HG02970 (cell line): ENCODE results near the gene KIFAP3.
"Not testable (repeated sequence)": the region's sequence is repeated elsewhere in the genome, so short reads cannot be mapped to it uniquely, and the experiment has no call there.

Experiments
- ATAC-seq: cut with Tn5 transposase; IDR thresholded peaks from one replicate; pipeline ENCODE4 v1.9.1; 2021; ENCODE audit warnings: mild to moderate bottlenecking, moderate library complexity, moderate number of reproducible peaks; ENCODE audit not compliant: unreplicated experiment, low FRiP score

The KIFAP3 gene

DNA sequence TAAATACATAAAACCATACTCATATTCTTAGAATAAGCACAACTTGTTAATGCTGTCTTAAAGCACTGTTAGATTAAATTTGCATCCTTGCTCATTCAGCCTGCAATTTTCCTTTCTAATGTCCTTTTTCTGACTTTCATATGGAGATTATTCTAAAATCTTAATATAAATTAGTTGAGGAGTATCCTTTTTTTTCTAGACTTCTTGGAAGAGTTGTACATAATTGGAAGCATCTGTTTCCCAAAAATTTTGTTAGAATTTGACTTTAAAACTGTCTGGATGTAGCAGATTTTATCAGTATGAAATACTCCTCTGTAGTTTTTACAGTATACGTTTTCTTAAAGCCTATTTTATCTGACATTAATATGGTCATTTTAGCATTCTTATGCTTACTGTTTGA is 9.7 kb downstream of the KIFAP3 start:
- ATAC-seq: no peak

DNA sequence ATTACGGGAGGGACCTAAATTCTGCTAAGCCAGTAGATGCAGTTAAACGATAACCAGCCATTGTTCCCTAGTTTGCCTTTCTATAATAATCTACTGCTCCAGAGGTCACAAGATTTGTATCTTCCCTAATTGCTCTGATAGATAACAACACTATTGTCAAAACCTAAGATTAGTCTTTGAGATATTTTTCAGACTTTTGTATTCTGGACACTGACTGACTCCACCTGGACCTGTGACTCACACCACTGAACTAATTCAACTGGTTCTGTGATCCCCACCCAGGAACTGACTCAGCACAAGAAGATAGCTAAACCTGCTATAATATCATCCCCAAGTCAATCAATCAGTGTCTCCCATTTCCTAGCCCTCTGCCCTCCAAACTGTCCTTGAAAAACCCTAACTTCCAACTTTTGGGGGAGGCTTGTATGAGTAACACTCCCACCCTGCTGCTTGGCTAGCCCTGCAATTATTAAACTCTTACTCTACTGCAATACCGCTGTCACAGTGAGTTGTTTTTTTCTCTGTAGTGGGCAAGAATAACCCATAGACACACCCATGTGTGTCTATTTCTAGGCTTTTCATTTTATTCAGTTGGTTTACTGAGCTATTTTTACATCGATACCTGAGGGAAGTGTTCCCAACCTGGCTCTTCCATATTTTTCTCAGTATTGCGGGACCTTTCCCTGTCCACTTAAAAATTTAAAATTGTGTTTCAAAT is 11.2 kb downstream of the KIFAP3 start:
- ATAC-seq: no peak

DNA sequence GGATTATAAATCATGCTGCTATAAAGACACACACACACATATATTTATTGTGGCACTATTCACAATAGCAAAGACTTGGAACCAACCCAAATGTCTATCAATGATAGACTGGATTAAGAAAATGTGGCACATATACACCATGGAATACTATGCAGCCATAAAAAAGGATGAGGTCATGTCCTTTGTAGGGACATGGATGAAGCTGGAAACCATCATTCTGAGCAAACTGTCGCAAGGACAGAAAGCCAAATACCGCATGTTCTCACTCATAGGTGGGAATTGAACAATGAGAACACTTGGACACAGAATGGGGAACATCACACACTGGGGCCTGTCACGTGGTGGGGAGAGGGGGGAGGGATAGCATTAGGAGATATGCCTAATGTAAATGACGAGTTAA is 12.8 kb downstream of the KIFAP3 start:
- not testable (repeated sequence) for ATAC-seq

DNA sequence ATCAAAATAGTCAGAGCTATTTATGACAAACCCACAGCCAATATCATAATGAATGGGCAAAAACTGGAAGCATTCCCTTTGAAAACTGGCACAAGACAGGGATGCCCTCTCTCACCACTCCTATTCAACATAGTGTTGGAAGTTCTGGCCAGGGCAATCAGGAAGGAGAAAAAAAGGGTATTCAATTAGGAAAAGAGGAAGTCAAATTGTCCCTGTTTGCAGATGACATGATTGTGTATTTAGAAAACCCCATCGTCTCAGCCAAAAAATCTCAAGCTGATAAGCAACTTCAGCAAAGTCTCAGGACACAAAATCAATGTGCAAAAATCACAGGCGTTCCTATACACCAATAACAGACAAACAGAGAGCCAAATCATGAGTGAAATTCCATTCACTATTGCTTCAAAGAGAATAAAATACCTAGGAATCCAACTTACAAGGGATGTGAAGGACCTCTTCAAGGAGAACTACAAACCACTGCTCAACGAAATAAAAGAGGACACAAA is 14.4 kb downstream of the KIFAP3 start:
- ATAC-seq: not testable (repeated sequence)

DNA sequence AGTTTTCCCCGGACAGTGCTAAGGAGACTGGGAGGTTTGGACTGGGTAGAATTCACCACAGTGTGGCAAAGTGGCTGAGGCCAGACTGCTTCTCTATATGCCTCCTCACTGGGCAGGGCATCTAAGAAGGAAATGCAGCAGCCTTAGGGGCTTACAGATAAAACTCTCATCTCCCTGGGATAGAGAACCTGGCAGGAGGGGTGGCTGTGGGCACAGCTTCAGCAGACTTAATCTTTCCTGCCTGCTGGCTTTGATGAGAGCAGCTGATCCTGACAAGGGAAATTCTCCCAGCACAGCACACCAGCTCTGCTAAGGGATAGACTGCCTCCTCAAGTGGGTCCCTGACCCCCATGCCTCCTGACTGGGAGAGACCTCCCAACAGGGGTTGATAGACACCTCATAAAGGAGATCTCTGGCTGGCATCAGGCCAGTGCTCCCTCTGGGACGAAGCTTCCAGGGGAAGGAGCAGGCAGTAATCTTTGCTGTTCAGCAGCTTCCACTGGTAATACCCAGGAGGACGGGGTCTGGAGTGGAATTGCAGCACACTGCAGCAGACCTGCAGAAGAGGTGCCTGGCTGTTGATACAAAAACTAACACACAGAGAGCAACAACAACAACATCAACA is 25.2 kb downstream of the KIFAP3 start:
- ATAC-seq: no peak

DNA sequence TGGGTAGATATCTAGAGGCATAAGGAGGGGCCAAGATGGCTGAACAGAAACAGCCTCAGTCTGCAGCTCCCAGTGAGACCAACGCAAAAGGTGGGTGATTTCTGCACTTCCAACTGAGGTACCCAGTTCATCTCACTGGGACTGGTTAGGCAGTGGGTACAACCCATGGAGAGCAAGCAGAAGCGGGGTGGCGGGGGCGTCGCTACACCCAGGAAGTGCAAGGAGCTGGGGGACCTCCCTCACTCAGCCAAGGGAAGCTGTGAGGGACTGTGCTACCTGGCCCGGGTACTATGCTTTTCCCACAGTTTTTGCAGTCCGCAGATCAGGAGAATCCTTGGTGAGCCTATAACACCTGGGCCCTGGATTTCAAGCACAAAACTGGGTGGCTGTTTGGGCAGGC is 26.0 kb downstream of the KIFAP3 start:
- no peak for ATAC-seq

DNA sequence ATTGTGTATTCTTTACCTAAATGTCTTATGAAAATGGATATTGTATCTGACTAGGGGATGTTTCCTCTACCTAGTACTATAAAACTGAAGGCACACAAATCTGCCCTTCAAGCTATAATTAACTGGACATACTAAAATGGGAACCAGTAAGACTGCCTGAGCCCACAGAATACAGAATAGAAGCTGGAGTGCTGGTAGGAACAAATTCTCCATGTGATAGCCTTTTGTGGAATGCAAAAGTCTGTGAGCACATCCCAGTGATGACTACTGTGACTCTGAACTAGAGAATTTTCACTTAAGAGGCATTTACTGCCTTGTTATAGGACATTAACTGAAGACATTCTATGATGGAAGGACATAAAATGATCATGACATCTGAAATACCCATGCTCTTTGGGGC is 30.3 kb downstream of the KIFAP3 start:
- ATAC-seq: no peak

DNA sequence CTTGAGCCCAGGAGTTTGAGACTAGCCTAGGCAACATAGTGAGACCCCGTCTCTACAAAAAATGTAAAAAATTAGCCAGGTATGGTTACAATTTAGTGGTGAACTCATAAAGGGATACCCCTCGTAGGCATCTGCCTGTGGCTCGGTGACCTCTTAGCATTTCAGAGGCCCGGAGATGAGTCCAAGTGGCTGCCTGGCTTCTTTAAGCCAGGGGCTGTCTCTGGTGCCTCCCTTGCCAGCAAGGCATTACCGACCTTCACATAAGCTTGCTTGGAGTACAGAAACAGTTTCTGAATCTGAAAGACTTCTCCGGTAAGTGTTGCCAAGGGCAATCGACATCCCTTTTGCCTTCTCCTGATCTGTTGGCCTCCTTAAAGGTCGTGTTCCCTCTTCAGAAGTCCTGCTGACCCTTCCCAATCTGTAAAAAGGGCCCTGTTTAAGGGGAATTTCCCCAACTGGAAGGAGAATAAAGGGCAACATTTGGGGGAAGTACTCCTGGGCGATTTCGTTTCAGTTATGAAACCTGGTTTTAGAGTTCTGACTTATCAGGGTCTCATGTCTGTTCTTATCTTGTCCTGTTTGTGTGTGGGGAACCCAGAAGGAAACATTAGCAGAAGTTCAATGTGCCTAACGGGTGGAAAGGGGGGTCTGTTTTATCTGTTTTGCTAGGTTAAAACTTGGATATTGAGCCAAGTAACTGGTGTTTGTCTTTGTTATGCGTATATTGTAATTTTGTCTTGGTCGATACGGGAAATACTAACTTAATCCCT is 32.9 kb downstream of the KIFAP3 start:
- no peak for ATAC-seq

DNA sequence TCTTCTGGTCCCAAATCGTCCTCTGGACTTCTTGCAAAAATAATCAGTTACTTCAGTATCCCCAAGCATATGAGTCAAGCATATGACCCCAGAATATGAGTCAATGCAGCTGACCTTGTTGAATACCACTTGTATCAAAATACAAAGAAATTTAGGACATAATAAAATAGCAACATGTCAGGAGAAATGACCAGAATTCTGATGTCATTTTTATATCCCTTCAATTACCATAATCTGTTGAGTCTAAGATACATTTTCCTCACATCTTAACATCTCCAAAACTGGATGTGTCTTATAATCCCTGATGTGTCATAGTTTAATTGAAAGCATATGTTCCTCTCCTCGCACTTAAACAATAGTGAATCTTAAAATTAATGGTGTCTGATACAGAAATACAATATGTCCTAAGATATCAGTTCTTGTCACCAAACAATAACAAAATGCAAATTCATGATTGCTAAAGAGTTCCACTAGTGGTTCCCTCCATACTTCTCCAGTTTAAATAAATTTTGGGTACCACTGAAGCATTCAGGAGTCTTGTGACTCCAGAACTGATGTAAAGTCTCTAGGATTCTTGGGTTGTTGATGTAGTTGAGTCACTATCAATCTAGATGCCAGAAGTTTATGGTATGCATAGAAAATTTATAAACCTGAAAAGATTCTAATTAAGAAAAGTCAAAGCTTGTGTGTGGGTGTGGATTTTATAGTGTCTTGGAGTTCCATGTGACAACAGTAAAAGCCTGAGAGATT is 41.8 kb downstream of the KIFAP3 start:
- ATAC-seq: no peak

DNA sequence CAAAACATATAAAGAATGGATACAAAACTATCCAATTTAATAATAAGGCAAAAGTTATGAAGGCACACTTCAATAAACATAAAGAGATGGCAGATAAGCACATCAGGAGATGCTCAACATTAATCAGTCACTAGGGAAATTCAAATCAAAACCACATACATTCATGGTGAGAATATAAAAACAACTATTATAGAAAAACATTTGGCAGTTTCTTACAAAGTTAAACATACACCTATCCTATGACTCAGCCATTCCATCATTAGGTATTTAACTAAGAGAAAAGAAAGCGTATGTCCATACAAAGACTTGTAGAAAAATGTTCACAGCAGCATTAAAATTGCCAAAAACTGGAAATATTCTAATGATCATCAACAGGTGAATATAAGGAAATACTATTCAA is 44.3 kb downstream of the KIFAP3 start:
- ATAC-seq: no peak

DNA sequence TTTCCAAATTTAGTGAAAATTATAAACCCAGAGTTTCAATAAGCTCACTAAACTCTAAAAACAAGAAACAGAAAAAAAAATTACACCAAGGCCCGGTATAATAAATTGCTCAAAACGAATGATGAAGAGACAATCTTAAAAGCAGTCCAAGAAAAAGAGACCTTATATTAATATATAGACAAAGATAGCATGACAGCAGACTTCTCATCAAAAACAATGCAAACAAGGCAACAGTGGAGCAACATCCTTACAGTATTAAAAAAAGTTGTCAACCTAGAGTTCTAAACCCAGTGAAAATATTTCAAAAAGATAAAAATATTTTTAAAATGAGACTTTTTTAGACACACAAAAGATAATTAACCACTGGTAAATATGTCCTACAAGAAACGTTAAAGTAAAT is 46.7 kb downstream of the KIFAP3 start:
- no peak for ATAC-seq

DNA sequence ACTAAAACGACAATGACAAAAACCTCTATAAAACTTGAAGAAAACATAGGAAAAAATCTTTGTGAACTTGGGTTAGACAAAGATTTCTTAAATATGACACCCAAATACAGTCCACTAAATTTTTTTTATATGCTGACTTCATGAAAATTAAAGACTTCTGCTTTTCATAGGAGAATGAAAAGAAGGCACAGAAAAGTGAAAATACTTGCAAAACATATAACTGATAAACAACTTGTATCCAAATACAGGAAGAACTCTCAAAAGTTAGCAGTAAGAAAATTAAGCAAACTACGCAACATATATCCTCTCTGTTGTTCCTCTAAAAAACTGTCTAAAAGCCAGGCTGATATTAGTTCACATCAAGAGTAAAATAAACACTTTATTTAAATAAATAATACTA is 53.6 kb downstream of the KIFAP3 start:
- ATAC-seq: no peak

DNA sequence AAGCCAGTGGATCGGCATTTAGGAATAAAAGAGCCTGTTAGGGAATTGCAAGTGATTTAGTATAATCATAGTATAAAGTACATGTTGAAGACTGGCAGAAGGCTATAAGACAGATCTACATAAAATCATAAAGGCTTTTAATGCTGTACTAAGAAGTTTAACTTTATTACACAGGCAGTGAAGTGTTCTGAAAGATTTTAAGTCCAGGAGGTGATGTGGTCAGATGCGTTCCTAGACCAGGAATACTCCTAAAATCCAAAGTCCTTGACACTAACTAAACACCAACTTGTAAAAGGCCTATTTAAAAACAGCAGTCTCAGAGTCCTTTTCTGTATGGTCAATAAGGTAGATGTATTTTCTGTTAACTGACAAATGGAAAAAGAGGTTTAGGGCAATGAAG is 57.0 kb downstream of the KIFAP3 start:
- no peak for ATAC-seq

DNA sequence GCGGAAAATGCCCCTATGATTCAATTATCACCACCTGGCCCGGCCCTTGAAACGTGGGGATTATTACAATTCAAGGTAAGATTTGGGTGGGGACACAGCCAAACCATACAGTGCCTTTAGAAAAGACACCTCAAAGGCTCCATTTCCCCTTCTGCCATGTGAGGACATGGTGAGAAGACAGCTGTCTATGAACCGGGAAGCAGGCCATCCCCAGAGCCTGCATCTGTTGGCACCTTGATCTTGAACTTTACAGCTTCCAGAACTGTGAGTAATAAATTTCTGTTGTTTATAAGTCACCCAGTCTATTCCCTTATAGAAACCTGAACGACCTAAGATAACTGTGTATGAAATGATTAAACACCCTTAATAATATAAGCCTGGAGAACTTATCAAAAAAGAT is 61.6 kb downstream of the KIFAP3 start:
- no peak for ATAC-seq

DNA sequence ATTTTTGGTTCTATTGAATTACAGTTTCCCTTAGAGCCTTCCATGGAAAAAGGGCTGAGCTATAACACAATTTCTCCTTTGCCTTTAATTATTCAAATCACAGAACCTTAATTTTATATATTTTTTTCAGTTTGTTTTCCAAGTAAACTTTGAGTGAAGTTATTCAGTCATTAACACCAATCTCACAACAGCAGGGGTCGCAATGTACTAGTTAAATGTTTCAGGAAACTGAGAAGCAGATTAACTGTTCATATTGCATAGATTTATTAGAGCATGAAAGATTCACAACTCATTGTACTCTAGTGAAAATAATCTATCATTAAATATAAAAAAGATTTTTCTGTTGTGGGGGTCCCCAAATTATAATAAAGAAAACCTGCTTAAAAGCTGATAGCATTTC is 64.1 kb downstream of the KIFAP3 start:
- no peak for ATAC-seq

DNA sequence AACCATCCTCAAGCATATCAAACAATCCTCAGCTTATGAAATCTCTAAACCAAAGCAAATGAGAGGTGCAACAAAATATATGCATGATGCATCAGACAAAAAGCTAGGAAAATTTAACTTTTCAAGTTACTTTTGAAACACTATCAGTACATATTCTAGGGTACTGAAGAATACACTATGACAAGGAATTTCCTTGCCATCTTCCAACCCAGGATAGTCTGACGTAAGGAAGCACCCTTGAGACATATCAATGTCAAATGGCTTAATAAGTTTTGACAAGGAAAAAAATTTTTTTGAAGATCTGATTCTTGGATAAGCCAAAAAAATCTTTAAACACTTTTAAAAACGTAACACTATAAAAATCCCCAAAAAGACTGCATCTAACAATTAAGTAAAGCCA is 64.9 kb downstream of the KIFAP3 start:
- ATAC-seq: no peak

DNA sequence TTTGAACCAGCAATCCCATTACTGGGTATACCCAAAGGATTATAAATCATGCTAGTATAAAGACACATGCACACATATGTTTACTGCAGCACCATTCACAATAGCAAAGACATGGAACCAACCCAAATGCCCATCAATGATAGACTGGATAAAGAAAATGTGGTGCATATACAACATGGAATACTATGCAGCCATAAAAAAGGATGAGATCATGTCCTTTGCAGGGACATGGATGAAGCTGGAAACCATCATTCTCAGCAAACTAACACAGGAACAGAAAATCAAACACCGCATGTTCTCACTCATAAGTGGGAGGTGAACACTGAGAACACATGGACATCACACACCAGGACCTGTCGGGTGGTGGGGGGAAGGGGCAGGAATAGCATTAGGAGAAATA is 65.8 kb downstream of the KIFAP3 start:
- not testable (repeated sequence) for ATAC-seq

DNA sequence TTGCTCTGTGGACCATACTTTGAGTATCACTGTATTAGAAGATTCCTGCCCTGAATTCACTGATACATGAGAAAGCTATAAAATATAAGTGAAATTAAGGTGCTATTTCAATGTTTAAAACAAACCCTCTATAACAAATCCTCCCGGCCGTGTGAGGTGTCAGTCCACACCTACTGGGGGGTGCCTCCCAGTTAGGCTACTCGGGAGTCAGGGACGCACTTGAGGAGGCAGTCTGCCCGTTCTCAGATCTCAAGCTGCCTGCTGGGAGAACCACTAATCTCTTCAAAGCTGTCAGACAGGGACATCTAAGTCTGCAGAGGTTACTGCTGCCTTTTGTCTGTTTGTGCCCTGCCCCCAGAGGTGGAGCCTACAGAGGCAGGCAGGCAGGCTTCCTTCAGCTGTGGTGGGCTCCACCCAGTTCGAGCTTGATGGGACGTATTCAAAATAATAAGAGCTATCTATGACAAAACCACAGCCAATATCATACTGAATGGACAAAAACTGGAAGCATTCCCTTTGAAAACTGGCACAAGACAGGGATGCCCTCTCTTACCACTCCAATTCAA is 71.1 kb downstream of the KIFAP3 start:
- not testable (repeated sequence) for ATAC-seq

DNA sequence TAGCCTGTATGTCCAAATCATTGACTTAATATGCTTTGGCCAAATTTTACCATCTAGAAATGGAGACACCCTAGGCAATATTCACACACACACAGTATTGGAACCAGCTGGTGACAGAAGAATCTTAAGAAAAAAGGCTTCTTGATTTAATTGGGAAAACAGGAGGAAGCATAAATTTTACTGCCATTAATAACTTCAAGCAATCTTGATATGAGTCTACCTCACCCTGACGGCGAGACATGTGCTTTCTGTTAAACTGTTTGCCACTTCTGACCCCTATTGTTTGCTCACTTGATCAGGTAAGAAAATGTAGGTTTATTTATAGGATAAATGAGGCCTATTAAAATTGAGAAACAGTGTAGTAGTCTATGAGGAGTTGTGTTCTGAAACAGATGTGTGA is 73.2 kb downstream of the KIFAP3 start:
- no peak for ATAC-seq

DNA sequence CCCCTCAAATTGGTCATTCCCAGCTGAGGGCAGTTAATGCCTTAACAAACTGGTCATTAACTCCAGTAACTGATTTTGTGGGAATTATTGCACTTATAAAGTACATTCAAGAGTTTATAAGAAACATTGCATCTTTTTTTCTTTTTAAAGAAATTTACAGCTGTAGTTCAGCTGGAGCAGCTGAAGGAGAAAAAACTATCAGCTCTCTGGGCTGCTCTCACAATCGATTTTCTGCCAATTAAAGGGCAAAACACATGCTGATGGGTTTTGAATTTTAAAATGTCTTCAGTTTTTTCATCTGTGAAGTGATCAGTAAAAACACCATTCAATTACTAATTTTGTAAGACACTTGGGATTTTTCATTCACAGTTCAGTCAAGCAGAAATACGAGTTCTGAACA is 74.7 kb downstream of the KIFAP3 start:
- no peak for ATAC-seq
